GM10266 (cell line): ENCODE data around the gene GASK1A.

ENCODE experiments used
- DNase-seq: peaks from one replicate; pipeline ENCODE4 v3.0.0; 2012; ENCODE audit errors: extremely low spot score
- CTCF ChIP-seq: IDR thresholded peaks from 2 replicates; pipeline ENCODE4 v1.5.1; 2012; ENCODE audit warnings: mild to moderate bottlenecking, low read depth; ENCODE audit not compliant: control insufficient read depth, insufficient read depth; ENCODE audit errors: missing control alignments

GASK1A gene

GRCh38 chr3:43019826-43020225 is 40.7 kb downstream of the GASK1A start:
- TF ChIP-seq CTCF: no peak
- DNase-seq: no peak

- no peak for TF ChIP-seq CTCF
- DNase-seq: no peak
These were observed 42.1 kb downstream of the GASK1A start for GRCh38 chr3:43021186-43021585.

- TF ChIP-seq CTCF: no peak
- DNase-seq: no peak
These were observed 43.0 kb downstream of the GASK1A start for GRCh38 chr3:43022121-43022520.

GRCh38 chr3:43023066-43023465 is 44.0 kb downstream of the GASK1A start:
- no peak for TF ChIP-seq CTCF
- no peak for DNase-seq

- DNase-seq: no peak
- no peak for TF ChIP-seq CTCF
These were observed 44.6 kb downstream of the GASK1A start for GRCh38 chr3:43023746-43024145.

GRCh38 chr3:43024181-43024885 is 45.2 kb downstream of the GASK1A start:
- TF ChIP-seq CTCF: no peak
- no peak for DNase-seq

GRCh38 chr3:43025423-43025822 is 46.3 kb downstream of the GASK1A start:
- no peak for TF ChIP-seq CTCF
- DNase-seq: no peak
